Activated T-cell treated with anti-CD3 and anti-CD28 coated beads for 1 hour (primary cell): Measurements from ENCODE around the gene FBXW11.
"Not testable (repeated sequence)": the region's sequence is repeated elsewhere in the genome, so short reads cannot be mapped to it uniquely, and the experiment has no call there.

Experiments used
- DNase-seq: peaks from one replicate; pipeline ENCODE4 v3.0.0-alpha.2; 2020; ENCODE audit warnings: low read depth

FBXW11 gene

DNA sequence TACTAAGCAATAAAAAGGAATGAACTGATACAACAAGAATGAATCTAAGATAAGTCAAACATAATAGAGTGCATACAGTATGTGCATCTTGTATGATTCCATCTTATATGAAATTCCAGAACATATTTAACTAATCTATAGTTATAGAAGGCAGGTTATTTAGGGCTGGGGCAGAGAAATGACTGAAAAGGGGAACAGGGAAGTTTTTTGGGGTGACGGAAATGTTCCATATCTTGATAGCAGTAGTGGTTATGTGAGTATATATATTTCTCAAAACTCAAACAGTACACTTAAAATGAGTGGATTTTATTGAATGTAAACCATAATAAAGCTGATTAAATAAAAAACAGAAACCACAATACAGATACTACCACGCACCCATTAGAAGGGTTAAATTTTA lies 24.6 kb downstream of the FBXW11 start:
- no peak for DNase-seq

DNA sequence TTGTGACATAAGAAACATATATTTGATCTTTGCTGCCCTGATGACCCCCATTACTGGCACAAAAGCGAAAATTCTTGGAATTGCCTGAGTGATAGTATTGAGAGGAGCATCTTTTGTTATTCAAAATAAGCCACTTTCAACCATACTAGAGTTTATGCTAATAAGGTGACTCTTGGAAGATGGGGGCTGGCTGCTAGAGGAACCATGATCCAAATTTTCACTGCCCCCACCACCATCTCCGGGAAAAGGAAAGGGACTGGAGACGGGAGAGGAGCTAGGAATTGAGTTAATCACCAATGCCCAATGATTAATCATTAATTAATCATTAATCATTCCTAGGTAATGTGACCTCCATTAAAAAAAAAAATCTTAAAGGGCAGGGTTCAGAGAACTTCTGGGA lies 25.6 kb downstream of the FBXW11 start:
- no peak for DNase-seq

DNA sequence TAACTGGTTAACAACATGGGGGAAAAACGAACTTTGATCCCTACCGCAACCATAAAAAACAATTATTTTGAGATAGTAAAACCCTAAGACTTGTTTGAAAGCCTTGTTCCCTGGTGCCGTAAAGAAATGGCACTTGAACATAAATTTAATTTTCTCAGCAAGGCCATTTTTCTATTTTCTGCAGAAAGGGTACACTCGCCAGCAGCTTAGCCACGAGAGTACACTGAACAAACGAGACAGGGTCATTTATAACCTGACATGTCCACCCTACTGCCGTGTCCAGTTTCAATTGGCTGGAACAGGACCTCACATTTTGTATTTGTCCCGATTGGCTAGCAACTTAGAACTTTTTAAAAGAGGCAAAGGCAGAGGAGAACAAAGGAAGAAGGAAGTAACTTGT lies 26.8 kb downstream of the FBXW11 start:
- DNase-seq, result no peak

DNA sequence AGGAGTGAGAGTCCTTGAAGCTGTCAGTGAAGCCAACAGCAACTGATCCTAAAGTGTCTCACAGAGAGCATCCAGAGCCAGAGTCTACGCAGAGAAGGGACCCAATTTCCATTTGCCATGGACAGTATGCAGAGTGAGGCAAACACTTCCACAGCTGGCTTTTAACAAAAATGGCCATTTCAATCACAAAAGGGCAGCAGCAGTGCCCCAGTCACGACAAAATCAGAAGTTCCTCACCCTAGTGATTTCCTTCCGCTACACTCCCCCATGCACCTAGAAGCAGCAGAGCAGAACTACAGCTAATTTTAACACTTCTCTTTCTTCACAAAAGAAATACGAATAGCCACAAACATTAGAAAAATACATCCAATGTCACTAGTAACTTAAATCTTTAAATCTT lies 27.9 kb downstream of the FBXW11 start:
- DNase-seq, result no peak

DNA sequence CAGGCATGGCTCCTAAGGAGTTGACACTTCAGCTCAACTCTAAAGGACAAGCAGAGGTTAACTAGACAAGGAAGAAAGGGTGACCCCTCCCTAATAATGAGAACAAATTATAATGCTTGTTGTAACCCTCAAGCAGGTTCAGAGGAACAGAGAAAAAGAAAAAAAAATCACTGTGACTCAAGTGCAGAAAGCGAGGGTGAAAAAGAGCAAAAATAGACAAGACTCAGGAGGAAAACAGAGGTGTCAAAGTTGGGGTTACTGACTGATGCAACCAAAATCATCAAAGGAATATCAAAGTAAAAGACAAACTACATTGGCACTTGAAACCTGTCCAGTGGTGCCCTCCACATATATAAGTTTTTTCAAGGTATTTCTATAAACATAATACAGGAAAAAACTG lies 28.4 kb downstream of the FBXW11 start:
- no peak for DNase-seq

DNA sequence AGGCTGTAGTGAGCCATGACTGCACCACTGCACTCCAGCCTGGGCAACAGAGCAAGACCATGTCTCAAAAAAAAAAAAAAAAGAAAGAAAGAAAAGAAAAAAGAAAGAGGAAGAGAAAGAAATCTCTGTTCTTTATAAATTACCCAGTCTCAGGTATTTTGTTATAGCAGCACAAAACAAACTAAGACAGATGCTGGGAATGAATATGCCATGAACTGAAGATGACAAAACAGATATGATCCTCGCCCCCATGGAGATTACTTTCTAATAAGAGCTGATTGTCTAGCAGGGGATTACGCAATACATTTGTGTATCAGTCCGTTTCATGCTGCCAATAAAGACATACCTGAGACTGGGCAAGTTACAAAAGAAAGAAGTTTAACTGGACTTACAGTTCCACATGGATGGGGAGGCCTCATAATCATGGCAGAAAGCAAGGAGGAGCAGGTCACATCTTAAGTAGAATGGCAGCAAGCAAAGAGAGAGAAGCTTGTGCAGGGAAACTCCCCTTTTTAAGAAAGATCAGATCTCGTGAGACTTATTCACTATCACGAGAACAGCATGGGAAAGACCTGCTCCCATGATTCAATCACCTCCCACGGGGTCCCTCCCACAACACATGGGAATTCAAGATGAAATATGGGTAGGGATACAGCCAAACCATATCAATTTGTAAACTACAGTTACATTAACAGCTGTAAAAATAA lies 29.0 kb downstream of the FBXW11 start:
- DNase-seq, result not testable (repeated sequence)

DNA sequence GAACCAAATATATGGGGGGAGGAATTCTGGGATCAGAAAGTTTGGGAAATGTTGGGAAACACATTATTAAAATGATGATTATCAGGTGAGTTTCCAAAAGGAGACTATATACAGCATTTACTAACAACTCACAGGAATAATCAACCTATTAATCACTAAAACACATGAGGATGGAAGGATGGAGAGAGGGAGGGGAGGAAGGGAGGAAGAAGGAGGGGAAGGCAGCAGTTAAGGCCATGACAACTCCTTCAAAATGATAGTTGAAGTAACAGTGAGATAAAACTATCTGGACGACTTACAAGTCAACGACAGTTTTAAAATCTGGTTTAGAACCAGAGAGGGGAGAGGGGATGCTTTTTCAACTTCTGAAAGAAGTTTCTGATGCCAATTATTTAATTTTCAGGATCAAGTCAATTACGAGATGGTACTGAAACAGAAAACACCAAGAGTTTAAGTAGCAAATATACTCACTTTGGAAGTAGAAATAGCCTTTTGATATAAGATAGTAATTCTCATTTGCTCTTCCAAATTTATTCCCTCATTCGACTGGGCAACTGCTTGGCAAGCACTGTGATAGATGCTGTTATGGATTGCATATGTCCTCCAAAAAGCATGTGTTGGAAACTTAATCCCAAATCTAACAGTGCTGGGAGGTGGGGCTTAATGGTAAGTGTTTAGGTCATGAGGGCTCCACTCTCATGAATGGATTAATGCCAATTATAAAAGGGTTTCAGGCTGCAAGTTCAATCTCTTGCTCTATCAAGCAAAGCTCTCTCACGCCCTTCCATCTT lies 30.4 kb downstream of the FBXW11 start:
- no peak for DNase-seq

DNA sequence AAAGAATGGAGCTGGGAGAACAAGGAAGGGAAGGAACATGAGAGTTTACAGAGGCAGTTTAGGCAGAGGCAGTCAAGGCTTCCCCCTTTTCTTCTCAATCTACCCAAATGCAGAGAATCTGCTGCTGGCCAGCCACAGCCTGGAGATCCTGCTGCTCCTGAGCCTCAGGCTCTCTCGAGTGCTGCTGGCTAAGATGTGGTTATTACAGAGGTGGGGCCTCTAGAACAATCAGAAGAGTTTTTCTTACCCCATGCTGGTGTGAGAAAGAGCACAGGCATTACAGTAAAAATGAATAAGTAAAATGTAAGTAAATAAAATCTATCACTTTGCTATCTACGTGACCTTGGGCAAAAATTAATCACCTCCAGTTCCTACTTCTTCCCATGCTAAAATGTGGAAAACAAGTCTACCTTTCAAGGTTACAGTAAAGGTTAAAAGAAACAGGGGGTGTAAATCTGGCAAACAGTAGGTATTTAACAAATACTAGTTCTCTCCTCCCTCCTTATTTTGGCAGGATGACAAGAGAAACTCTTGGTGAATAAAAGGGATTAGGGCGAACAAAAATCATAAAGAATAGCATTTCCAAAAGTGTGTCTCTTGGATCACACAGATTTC lies 31.1 kb downstream of the FBXW11 start:
- no peak for DNase-seq

DNA sequence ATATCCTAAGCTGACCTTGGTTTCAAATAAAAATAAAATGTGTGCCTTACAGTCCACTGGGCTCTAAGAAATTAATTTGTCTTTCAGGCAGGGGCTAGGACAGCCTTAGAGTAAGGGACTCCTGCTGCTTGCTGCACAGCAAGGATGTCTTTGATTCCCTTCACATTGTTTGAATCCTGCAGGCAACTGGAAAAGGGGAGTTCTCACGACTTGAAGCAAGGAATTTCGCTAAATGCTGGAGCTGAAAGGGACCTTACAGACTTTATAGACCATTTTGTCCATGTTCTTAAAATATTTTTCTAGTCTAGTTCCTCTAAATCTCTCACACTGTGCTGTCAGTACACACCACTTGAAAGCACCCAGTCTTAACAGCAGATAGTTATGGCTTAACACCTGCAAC lies 35.6 kb downstream of the FBXW11 start:
- no peak for DNase-seq

DNA sequence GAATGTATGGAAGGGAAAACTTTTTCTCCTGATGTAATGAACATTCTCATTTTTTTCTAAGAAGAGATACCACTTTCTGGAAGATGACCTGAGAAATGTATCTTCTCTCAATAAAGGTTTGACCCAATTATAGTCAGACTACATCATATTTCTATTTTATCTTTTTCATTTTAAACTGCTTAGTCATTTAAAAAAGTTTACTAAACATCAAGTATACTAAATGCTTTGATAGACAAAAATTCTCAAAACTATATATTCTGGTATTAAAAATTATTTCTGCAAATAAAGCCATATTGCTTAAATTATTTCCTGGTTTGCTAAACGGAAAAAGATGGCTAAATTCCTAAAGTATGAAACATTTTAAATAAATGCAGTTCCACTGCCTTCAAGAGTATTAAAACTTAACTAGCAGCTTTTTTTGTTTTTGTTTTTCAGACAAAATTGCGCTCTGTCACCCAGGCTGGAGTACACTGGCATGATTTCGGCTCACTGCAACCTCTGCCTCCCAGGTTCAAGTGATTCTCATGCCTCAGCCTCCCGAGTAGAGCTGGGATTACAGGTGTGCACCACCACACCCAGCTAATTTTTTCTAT lies 37.1 kb downstream of the FBXW11 start:
- no peak for DNase-seq

DNA sequence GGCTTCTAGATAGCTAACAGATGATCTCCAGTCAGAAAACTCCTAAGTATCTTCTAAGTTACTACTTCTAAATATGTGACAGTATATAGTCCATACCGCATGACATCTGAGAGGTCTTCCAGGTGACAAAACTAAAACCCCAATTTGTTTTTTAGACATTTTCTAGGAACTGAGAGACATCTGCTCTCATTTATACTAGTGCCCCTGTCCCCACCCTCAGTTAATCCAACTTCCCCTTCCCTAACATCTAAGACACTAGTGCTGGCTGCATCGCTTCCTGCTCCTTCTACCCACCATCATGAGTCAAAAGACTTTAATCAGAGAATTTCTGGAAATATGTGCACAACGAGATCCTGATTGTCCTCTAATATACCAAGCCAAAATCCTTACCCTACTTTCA lies 37.9 kb downstream of the FBXW11 start:
- no peak for DNase-seq

DNA sequence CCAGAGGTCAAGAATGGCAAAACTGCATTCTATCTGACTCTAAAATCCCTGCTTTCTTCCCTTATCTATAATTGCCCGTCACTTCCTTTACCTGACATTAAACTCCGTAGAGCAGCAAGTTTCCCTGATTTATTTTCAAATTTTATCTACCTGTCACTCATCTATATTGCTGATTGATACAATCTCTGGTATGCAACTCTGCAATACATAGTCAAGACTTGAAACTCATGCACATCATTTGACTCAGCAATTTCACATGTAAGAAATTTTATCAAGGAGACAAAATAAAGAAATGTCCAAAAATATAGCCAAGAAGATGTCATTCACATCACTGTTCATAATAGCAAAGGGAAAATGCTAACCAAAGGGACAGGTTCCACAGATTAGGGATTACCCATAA lies 39.5 kb downstream of the FBXW11 start:
- DNase-seq, result no peak

DNA sequence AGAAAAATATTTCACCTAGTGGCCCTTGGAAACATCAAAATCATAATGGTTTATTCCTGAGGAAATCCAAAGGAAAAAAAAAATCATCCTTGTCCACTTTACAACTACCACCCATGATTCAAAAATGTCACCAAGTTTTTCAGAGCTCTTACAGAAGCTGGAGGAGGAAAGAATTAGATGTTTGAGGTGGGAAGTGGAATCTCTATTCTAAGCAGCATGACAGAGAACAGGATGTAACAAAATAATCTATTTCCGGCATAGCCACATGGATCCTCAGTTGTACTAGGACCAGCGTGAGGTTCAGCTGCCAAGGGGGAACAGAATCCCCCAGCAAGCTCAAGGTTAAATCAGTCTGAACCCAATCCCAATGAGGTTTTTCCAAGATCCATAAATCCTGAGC lies 40.2 kb downstream of the FBXW11 start:
- DNase-seq, result no peak

DNA sequence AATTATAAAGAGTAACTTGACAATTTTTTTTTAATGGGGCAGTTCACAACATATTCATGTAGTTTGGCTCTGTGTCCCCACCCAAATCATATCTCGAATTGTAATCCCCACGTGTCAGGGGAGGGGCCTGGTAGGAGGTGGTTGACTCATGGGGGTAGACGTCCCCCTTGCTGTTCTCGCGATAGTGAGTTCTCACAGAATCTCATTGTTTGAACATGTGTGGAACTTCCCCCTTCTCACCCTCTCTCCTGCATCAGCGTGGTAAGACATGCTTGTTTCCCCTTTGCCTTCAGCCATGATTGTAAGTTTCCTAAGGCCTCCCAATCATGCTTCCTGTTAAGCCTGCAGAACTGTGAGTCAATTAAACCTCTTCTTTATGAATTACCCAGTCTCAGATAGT lies 40.7 kb downstream of the FBXW11 start:
- DNase-seq, result no peak

DNA sequence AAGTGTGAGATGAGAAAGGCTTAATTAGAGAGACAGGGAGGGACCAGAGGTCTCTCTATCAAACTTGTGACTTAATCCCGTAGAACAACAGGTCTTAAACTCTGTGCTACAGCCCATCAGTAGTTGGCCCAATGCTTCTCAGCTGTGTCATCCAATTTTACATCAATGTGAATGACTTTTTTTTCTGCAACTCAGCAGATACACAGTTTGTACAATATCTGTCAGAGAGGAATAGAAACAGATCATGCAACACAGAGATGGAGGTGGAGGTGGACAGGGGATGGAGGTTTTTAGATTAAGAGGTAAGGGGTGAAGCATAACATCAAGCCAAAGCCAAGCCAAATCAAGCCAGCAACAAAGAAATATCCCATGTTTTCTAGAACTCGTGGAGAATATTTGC lies 43.0 kb downstream of the FBXW11 start:
- DNase-seq, result no peak

DNA sequence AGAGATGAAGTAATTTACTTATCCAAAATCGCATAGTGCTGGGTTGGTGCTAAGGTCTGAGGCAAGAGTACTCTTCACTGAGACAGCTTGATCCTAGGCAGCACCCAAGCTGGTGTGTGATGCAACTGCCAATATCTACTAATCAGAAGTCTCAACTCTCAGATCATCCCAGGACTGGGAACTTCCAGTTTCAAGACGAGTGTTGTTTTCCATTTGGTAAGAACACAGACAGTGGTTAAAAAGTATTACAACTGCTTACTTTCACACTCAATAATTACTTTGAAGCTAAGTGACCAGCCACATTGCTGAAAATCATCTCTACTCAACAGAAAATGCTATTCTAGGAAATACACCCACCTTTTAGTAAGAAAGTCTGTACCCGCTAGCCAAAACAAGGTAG lies 45.3 kb downstream of the FBXW11 start:
- no peak for DNase-seq

DNA sequence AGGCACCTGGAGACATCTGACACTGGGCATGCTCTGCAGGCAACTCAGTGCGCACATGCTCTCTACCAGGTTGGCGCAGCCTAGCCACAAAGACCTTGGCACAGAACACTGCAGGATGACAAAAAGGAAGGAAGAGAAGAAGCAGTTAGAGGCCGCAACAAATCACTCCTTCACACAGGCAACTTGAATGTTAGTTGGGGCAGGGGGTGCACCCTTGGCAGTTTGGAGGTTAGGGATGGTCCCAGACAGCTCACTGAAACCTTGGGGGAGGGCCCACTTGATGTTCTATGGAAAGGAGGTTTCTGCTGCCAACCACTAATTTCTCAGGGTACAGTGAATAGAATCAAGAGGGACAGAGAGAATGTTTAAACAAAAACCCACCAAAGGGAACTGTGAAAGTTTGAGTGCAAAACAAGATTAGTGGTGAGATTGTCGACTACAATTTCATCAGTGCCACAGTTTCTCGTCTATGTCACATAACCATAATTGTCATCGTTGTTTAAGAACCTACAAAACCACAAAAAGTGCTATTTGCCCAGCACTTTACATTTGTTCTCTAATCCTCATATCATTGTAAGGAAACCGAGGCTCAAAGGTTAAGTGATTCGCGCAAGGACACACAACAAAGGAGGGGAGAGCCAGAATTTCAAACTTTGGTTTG lies 48.7 kb downstream of the FBXW11 start:
- DNase-seq, result no peak

DNA sequence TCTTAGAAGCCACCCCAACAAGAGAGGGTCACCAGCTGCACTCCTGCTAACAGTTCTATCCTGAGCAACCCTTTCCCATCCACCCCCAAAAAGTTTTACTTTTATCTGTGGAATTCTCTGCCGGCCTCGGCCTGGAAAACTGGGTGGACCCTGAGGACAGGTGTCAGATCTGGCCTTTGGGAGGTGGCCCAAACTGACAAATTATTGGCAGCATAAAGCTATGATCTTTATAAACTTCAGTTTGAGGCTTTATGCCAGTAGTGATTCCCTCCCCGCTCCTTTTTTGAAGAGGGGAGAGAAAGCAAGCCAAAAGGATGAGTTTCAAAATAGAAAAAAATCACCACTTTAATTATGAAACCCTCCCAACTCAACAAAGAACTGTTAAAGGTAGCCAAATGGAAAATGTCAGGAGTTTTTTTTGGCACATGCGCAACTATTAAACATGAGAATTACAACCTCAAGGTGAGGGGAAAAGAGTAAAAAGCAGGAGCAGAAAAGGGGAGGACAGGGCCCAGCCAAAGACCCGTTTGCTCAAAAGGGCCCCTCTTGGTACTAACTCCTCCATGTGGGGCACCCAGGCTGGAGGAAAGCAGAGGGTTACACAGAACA lies 49.4 kb downstream of the FBXW11 start:
- no peak for DNase-seq

DNA sequence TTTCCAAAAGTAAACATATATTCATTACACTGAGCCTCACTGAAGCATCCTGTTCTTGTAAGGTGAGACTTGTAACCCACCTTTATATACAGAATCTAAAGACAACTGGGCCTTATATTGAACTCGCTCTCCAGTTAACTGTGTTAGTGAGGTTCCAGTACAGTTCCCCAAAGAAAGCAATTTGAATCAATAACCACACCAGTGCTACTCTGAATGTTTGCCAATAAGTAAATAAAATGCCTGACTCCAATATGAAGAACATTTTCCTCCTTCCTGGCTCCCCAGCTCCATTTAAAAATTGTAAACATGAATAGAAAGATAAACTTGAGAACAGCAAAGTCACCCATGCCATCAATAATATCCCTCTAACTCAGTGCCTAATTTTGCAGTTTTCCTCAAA lies 50.1 kb downstream of the FBXW11 start:
- DNase-seq, result no peak

DNA sequence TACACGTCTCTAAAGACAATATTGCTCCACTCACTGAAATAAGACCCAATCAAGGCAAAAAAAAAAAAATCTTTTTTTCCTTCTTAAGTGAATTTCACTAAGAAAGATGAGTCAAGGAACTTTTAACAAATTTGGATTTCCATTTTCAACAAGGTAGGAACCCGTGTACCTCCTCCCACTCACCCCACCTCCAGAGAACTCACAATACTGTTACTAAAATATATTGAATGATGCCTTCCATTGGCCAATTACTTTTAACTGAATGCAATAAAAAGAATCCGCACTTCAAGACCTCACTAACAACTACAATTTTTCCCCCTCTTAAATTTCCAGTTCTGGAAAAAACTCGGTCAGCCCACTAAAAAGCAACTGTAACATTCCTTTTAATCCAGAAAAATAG lies 50.7 kb downstream of the FBXW11 start:
- DNase-seq, result no peak

DNA sequence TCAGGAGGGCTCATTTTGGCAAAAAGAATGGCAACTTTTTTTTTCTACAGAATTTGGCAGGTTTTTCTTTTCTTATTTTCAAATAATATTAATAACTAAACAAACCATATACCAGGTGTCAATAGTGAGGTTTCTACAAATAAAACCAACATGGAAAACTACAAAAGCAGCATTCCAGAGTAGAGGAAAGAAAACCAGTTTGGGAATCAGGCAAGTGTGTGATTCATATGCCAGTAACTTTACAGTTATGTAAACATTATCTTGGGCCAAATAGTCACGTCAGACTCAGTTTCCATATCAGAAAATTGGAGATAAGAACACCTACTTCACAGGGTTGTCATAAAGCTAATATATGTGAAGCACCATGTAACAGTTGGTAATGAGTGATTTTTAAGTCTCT lies 51.7 kb downstream of the FBXW11 start:
- DNase-seq, result no peak
